VCaP (cell line): ENCODE measurements around the gene TSHZ2.

Source experiments
- H3K27ac ChIP-seq: fragments of 450-650 bp; 2 replicates; pipeline ENCODE4 v1.5.1; 2017
- TF ChIP-seq, protein P1 (sequence below): fragments of 450-650 bp; conservative IDR thresholded peaks from 2 replicates; pipeline ENCODE4 v1.5.1; 2017; ENCODE audit warnings: mild to moderate bottlenecking, moderate library complexity

TSHZ2 gene

DNA sequence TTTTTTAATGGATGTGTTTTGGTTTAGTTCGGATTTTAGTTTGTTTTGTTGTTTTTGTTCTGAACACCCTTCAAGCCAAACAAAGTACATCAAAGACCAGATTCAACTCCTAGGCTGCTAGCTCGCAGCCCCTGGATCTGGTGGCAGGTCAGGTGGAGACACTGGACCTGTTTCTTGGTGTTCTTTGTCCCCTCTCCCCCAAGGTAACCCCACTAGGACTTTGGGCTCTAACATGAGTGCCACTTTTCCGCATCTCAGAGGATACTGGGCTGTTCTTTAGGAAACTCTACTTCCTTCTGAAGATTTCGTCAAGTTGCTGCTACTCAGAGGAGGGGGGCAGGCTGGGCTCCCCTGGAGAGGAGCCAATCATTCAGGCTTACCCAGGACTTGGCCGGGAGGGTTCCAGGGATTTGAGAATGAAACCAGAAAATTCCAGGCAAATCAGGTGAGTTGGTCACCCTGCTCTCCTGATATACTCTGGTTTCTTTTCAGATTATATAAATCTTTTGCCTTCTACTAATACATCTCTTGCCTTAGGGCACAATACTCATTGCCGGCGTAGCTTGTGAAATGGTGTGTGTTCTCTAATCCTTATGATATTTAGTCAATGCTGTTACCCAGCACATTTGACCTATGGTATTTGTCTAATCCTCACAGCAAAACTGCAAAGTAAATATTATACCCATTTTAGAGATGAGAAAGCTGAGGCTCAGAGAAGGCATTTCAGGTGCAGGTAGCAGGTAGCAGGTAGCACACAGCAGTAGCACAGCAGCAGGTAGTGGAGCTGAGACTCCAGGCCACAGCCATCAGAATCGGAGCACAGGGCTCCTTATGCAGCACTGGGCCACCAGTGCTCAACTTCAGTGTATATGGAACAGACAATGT is 291.6 kb downstream of the TSHZ2 start:
- H3K27ac ChIP-seq: no peak overlapping the region
- TF ChIP-seq, protein P1, sequence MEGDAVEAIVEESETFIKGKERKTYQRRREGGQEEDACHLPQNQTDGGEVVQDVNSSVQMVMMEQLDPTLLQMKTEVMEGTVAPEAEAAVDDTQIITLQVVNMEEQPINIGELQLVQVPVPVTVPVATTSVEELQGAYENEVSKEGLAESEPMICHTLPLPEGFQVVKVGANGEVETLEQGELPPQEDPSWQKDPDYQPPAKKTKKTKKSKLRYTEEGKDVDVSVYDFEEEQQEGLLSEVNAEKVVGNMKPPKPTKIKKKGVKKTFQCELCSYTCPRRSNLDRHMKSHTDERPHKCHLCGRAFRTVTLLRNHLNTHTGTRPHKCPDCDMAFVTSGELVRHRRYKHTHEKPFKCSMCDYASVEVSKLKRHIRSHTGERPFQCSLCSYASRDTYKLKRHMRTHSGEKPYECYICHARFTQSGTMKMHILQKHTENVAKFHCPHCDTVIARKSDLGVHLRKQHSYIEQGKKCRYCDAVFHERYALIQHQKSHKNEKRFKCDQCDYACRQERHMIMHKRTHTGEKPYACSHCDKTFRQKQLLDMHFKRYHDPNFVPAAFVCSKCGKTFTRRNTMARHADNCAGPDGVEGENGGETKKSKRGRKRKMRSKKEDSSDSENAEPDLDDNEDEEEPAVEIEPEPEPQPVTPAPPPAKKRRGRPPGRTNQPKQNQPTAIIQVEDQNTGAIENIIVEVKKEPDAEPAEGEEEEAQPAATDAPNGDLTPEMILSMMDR: no peak

DNA sequence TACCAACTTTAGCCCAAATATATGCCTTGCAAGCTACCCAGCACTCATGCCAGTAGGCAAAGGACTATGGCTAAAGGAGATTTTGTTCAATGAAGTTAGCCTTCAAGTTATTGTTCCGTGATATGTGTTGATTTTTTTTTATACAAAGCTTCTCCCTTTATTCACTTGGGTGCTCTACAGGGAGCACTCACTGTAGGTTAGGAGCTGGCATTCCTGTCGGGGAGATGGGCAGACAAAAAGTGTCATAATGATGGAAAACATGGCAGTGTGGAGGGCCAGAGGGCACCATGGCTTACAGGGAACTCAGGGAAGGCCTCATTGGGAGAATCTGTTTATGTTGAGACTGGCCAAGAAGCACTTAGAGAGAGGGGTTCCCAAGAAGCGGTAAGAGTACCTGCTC is 292.4 kb downstream of the TSHZ2 start:
- TF ChIP-seq, protein P1: no peak
- H3K27ac ChIP-seq: no peak overlapping the region

DNA sequence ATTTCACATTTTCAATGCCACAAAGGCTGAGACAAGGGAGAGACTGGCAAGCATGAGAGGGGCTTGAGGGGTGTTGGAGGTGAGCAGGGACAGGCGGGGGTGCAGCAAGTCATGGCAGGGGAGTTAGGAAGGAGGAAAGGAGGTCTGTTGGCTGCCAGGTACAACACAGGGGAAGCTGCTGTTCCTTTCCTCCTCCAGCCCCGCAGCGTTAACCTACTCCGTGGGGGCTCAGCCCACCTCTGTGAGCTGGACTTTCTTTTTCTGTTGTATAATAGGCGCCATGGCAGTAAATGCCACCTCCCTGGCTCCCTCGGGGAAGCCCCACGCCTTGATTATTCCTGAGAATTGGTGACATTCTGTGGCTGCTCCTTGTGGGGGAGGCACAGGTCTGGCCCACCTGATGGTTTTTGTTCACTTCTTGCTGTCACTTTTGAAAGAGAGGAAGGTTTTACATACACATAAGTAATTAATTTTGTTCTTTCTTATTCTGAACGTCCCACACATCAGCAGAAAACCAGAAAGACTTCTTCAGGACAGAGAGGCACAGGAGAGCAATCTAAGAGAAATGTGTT is 293.2 kb downstream of the TSHZ2 start:
- TF ChIP-seq, protein P1: no peak
- H3K27ac ChIP-seq: no peak overlapping the region

DNA sequence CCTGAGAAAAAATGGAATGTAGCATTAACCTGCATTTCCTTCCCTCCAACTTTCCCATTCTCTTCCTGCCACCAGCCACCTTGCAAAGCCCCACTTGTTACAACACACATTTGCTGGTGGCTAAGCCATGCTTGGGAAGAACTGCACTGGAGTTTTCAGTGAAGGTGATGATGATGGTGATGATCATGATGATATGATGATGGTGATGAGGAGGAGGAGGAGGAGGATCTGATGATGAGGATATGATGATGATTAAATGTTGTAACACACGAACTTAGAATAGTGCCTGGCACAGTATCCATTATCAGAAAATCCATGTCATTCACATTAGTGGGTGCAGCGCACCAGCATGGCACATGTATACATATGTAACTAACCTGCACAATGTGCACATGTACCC is 297.2 kb downstream of the TSHZ2 start:
- no peak overlapping the region for H3K27ac ChIP-seq
- TF ChIP-seq, protein P1: no peak

DNA sequence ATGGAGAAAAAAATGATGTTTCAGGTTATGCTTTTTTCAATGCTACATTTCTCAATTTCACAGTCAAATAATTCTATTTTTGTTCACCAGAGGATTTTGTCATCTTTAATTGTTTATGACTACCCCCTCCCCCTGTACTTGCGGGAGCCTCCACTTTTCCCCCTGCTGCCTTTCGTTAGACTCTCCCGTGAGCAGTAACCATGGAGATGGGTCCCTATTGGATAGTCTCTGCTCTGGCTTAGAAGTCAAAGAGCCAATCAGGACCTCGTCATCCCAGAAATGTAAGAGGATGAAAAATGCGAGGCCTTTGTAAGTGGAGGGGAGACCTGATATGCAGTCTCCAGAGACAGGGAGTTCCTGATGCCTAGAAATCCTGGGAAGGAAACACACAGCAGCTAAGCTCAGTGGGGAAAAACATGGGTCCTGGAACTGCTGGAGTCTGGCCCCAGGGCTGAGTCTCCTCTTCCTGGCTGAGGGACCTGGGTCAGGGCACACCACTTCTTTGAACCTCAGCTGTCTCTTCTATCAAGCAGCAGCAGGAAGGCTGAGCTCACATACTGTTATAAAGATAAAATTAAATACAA is 298.7 kb downstream of the TSHZ2 start:
- TF ChIP-seq, protein P1: no peak
- H3K27ac ChIP-seq: no peak overlapping the region

- TF ChIP-seq, protein P1: 0 out of 2 replicates have a peak, but pooled peaks have one; percentile 22
- H3K27ac ChIP-seq: no peak overlapping the region
These were observed 302.2 kb downstream of the TSHZ2 start for GRCh38 chr20:53274365-53274764.

DNA sequence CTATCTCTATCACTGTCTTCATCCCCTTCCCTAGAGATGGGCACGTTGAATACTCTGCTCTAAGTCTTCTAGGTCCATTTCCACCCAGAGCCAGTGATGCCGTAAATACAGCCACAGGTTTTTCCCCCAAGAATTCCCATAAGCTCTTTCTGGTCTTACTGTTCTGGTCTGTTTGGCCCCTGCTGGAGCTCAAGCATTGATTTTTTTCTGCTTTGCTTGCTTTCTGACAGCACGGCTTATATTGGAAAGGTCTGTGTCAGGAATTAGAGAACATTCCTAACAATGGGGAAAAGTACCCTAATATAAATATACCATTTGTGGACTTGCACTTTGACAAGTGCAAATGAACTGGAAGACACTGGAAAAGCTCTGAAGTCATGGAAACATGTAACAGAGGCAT is 302.6 kb downstream of the TSHZ2 start:
- TF ChIP-seq, protein P1: no peak
- no peak overlapping the region for H3K27ac ChIP-seq
